HG02885 (cell line): ENCODE results near the gene NDC80.

Source experiments
- ATAC-seq: cut with Tn5 transposase; IDR thresholded peaks from one replicate; pipeline ENCODE4 v1.9.1; 2021; ENCODE audit warnings: mild to moderate bottlenecking; ENCODE audit not compliant: unreplicated experiment, poor library complexity

Gene NDC80

DNA sequence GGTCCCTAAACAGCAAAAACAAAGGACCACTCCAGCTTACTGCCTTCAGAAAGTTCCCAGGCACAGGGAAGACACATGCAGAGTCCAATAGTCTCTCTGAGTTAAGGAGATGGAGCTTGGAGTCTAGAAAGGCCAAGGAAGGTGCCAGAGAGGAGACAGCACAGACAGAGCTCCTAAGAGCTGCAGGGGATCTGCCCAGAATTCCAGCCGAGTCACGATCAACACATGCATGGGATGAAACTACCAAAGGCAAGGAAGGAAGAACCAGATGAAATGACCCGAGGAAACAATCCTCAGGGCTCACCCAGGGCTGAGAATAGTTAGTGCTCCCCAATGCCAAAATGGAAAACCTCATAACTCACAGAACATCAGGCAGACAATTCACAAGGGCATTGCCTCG lies 15.5 kb upstream of the NDC80 start:
- ATAC-seq = no peak

DNA sequence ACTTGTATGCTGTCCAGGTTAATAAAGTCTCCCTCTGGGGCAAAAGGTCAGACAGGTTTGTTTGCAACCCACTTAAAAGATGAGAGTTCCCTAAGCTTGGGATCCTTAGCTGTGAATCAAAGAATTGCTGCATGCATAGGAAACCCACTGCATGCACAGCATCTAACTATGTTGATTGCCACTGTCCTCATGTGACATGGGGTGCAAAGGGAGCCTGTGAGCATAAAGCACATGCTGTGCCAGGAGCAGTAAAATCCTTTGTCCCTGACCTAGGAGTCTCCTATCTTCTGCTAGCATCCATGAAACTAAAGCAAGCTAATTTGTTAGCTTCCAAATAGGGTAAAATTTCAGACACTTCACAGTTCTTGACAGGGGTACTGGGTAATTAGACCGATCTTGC lies 13.8 kb upstream of the NDC80 start:
- no peak for ATAC-seq

DNA sequence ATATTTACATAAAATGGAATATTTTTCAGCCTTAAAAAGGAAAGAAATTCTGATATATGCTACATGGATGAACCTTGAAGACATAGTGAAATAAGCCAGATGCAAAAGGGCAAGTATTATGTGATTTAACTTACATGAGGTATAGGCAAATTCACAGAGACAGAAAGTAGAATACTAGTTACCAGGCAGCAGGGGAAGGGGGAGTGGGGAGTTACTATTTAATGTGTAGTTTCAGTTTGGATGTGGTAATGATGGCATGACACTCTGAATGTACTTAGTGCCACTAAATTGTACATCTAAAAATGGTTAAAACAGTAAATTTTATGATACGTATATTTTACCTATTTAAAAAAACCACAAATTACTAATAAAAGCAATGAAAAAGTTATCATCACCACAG lies 12.1 kb upstream of the NDC80 start:
- ATAC-seq = no peak

DNA sequence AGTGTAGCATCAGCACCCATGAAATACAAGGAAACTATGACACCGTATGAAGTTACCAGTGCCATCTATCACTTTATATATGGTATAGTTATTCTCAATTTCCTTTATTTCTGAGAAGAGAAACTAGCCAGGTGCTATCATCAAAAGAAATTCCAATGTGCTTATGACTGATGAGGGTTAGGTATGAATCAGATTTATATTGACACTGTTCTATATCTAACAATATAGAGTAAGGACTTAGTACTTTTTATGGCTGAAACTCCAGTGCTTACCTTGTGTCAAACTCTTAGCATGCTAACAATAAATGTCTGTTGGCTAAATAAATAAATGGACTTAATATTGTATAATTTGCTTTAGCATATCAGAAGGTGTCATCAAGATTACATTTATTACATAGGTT lies 7.0 kb upstream of the NDC80 start:
- no peak for ATAC-seq

DNA sequence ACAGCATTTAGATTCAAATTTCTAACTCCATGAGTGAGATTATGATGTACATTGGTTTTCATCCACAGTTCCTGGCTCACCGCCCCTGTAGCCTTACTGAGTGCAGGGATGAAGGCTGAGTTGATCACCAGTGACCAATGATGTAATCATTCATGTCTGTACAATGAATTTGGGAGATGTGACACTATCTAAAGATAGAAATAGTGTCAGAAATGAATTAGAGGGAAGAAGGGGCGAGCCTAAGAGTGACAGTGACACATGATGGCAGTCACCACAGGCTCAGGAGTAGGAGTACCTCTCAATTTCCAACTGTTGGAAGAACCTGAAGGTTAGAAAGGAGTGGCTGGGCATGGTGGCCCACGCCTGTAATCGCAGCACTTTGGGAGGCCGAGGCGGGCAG lies 3.2 kb upstream of the NDC80 start:
- no peak for ATAC-seq

DNA sequence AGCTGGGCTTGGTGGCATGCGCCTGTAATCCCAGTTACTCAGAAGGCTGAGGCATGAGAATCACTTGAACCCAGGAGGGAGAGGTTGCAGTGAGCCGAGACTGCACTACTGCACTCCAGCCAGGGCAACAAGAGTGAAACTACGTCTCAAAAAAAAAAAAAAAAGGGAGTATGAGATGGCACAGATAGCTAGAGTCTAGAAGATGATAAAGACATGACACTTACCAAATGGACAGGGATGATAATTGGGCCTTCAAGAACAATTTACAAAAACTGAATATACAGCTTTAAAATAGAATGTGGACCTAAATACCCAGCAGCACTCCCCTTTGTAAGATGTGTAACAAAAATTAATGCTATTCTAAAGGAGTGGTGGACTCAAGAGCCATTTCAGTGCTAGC lies 2.8 kb upstream of the NDC80 start:
- ATAC-seq = no peak

DNA sequence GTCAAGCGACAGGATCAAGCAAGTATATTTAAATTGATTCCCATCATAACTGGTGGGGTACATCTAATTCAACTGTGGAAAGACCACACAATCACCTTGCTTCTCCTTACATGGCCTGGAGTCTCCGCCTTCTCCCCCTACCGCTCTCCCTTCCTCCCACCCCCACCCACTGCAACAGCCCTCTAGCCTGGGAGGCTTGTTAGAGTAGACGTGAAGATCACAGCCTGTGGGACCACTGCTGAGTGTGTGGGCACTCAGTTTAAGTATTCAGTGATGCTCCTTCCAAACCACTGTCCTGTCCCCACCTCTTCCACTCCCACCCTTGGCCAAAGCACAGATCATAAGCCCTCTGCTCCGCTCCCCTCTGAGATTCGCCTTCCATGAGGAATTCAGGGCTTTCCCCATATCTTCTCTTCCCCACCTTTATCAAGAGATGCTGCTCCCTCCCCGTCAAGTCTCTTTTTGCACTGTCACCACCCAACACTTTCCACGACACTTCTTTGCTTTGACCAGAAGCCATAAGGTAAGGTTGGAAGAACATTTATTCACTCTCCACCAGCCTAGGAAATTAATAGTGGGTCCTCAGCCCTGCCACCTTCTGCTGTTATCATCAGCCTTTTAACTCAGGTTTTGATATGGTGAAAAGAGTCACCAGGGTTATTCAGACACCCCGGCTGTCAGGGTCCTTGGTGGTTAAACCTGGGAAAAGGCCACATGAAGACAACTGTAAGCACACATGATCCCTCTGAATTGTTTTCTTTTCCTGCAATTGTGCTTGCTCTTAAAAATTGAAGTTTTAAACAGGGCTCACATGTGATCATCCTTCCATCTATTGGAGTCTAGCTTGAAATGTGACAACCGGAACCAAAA lies 1.8 kb upstream of the NDC80 start:
- ATAC-seq = no peak

DNA sequence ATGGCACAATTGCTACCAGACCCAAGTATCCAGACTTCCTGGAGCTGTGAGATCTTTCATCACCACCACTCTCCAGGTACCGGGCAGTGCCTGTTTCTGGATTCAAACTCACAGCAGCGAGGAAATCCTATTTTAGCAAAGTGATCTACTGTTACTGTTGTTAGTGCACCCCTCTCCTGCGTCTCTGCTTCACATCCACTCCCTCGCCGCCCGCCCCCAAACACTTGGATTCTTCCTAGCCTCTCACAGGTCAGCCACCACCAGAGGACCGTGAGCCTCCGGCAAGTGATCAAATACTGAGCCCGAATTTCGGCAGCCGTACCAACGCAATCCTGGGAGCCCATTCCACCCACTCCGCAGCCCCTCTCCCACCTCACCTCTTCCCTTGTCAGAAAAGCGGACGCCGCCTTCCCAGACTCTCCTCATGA lies 571 bp upstream of the NDC80 start:
- peak; percentile 53 for ATAC-seq

DNA sequence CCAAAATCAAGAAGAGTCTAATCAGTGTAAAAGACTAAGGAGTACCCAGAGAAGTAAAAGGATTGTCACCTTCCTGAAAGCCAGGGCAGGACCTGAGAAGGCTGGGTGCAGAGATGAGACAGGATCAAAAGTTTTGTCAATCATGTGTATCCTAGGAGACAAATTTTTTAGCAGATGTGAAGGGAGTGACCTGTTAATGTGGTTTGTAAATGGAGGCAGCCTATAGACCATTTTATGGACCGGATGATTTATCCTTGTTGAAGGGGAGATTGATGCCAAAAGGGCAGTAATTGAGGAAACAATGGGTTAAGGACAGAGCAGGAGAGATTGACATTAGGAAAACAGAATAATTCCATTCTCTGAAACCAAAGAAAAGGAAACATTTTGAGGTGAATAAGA lies 813 bp downstream of the NDC80 start:
- peak; percentile 15 for ATAC-seq

DNA sequence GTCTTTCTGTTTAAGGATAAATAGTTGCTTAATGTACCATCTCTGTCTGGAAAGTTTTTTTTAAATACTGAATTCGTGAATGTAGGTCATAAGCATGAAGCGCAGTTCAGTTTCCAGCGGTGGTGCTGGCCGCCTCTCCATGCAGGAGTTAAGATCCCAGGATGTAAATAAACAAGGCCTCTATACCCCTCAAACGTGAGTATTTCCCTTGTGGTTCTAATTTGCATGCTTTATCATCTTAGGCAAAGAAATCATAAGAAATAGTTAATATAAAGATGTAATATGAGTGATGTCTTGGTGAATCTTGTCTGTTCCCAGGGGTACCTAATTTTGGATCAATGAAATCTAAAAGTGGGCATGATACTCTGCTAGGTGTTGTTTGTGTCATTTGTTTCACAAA lies 1.5 kb downstream of the NDC80 start:
- ATAC-seq = no peak

DNA sequence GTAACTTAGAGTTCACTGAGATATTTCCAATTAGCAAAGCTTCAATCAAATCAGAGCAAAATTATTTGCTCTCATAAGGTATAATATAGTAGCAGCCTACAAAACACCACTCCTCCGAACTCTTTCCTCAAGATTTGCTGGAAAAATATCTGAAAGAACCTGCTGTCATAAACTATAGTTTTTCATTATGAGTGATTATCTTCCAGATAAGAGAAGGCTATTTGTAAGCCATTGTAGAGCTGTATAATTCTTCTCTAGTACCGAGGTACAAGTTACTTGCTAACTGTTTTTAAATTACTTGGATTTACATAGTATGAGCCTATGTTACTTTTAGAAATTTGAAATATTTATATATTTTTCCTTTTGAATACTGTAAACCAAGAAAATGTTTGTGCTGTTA lies 2.1 kb downstream of the NDC80 start:
- no peak for ATAC-seq

DNA sequence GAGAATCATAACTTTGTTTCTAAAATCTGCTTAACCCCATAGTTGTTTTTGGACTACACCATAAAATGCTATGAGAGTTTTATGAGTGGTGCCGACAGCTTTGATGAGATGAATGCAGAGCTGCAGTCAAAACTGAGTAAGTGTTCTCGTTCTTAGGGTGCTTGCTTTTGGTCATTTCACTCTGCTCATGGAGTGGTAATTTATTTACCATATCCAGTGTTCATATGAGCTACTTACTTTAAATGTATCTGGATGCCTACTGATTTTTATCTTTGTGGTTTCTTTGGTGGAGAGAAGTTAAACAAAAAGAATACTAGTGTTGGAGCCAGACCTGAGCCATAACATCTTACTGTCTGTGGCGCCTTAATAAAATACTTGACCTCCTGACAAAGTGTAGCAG lies 16.4 kb downstream of the NDC80 start:
- ATAC-seq = no peak

DNA sequence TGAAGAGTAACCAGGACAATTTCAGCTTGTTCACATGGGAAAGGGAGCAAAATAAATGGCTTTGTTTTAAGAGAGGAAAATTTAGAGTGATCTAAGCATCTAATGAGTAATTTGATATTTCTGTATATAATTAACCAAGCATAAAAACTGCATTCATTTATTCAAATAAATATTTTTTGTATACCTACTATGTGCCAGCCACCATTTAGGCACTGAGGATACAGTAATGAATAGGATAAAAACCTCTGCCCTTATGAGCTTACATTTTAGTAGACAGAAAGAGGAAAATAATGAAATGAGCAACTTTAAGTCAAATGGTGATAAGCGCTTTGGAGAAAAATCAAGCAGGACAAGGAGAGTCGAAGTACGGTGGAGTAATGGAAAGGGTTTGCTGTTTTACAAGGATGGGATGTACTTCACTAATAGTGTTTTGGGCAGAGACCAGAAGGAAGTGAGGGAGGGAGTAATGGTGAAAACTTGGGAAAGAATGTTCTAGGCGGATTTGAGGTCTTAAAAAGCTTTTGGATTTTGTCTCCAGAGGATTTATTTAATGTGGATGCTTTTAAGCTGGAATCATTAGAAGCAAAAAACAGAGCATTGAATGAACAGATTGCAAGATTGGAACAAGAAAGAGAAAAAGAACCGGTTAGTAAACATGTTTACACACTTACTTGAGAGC lies 17.4 kb downstream of the NDC80 start:
- no peak for ATAC-seq

DNA sequence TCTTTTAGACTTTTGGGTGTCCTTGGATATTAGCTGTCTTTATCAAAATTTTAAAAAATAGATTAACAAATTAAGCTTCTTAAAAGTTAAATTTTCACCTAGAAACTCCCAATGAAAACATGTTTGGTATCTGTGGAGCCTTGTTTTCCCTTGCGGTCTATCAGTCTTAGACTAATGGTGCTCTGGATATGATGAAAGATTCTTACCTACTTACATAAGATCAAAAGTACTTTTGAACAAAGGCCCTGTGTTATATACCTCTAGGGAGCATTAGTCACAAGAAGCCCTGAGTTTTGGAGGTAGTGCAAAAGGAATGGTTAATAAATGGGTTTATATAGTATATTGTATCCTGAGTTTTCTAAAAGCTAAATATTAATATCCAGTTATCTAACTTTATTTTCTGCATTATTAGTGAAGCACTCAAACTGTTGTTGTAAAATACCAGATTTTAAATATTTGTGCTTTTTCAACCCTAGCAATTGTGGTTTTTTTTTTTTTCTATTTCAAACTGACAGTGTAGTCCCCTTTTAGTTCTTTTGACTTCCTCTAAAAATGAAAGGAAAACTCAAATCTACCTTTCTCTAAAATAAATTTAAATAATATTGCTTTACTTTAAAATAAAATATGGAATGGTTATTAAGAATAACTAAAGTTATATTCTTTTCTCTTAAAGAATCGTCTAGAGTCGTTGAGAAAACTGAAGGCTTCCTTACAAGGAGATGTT lies 18.1 kb downstream of the NDC80 start:
- ATAC-seq = no peak

DNA sequence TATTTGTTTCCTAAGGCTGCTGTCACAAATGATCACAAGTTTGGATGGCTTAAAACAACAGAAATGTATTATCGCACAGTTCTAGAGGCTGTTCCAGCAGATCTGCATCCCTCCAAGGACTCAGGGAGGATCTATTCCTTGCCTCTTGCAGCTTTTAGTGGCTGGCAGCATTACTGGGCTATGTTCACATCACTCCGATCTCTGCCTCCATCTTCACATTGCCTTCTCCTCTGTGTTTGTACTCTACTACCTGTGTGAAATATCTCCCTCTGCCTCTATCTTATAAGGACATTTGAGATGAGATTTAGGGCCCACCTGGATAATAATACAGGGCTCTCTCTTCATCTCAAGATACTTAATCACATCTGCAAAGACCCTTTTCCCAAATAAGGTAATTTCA lies 18.9 kb downstream of the NDC80 start:
- no peak for ATAC-seq

DNA sequence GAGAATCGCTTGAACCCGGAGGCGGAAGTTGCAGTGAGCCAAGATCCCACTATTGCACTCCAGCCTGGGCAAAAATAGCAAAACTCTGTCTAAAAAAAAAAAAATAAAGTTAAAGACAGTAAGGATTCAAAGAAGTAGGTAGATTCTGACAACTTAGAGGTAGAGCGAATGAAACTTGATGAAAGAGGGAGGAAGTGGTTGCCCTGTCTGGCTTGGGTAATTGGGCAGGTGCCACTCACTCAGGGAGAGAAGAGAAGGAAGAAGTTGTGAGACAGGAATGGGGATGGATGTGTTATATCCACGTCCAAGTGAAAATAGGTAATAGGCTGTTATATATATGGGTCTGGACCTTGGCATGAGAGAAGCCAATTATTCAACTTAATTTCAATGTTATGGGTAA lies 26.3 kb downstream of the NDC80 start:
- ATAC-seq = no peak

DNA sequence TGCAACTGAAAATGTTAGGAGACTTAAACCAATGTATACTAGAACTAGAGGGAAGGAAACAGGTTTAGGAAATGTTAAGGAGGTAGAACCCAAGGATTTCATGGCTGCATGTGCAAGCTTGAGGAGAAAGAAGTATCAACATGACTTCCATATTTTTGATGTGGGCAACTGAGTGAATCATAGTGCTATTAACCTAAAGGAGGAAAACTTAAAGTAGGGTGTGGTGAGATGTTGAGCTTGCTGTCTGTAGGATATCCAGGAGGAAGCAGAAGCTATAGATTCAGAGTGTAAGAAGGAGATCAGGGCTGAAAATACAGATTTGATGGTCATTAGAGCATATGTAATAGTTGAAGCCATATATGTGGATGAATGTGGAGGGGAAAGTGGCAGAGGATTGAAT lies 31.5 kb downstream of the NDC80 start:
- ATAC-seq = no peak

DNA sequence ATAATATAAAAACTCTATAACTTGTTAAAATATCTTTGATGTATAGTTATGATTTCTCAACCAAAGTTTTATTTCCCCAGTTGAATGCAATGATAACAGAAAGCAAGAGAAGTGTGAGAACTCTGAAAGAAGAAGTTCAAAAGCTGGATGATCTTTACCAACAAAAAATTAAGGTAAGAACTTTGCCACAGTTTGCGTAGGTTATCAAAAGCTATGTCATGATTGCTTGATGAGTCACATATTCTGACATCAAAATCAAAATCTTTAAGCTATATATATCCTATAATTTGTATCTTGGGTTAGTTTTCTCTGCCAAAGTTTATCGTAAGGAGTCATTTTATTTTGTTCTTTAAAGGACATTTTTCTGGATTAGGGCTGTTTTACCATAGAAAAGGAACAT lies 35.0 kb downstream of the NDC80 start:
- ATAC-seq = no peak

DNA sequence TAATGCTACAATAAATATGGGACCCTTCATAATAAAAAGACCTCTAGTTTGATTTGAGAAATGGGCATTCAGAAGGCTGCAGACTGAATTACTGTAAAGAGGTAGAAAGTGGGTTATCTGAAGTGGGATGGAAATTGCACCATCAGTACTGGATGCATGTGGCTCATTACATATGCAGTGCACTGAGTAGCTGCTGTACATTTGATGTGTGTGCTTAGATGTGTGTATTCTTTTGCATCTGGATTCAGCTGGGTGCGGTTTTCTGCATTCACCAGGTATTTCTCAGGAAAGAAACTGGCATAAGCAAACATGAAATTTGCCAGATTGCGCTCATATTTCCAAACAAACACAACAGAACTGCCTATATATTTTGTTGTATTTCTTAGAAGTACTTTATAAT lies 38.2 kb downstream of the NDC80 start:
- no peak for ATAC-seq

DNA sequence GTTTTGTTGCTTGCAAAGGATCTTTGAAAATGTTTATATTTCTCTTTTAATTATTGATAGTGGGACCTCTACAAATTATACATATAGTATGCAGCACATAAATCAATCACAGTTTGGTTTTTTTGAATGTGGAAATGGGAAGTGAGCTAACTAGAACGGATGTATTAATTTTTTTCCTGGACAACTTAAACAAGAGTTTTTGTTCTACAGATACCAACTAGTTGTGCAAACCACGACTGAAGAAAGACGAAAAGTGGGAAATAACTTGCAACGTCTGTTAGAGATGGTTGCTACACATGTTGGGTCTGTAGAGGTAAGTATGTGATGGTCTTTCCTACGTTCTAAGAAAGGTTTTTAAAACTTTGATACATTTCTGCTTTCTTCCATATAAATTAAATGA lies 39.2 kb downstream of the NDC80 start:
- no peak for ATAC-seq

DNA sequence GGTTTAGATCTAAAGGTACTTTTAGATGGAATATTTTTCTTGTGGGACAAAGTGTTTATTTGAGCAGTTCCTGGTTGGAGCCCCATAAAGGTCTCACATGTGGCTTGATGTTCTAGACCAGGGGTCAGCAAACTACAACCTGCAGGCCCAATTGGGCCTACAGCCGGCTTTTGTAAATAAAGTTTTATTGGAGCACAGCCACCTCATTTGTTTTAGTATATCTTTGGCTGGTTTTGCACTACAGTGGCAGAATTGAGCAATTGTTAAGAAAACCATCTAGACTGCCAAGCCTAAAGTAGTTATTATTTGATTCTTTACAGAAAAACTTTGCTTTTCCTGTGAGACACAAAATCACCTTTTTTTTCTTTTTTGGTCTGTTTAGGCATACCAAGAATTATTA lies 41.6 kb downstream of the NDC80 start:
- ATAC-seq = no peak
